NCI-H2196 (cell line): Measurements from ENCODE around the gene STARD10.
"Not testable (repeated sequence)": the region's sequence is repeated elsewhere in the genome, so short reads cannot be mapped to it uniquely, and the experiment has no call there.

ENCODE experiments used
- DNase-seq: peaks from one replicate; lab custom pipeline; 2025; ENCODE audit not compliant: unreplicated experiment; lab: John Stamatoyannopoulos, UW

Gene STARD10

GRCh38 chr11:72826191-72826941 is 32.5 kb upstream of the STARD10 start:
- no peak for DNase-seq

GRCh38 chr11:72825661-72826060 is 31.8 kb upstream of the STARD10 start:
- no peak for DNase-seq

- DNase-seq, result no peak
Measured at GRCh38 chr11:72824811-72825505, 31.1 kb upstream of the STARD10 start.

GRCh38 chr11:72824020-72824419 is 30.2 kb upstream of the STARD10 start:
- no peak for DNase-seq

GRCh38 chr11:72823105-72823804 is 29.4 kb upstream of the STARD10 start:
- no peak for DNase-seq

- peak; percentile 95 for DNase-seq
Measured at GRCh38 chr11:72821920-72822799, 28.3 kb upstream of the STARD10 start.

GRCh38 chr11:72821221-72821919 is 27.5 kb upstream of the STARD10 start:
- no peak for DNase-seq

GRCh38 chr11:72820439-72821139 is 26.7 kb upstream of the STARD10 start:
- no peak for DNase-seq

GRCh38 chr11:72818971-72819370 is 25.1 kb upstream of the STARD10 start:
- no peak for DNase-seq

GRCh38 chr11:72817966-72818365 is 24.1 kb upstream of the STARD10 start:
- no peak for DNase-seq

- no peak for DNase-seq
Measured at GRCh38 chr11:72816404-72816990, 22.6 kb upstream of the STARD10 start.

GRCh38 chr11:72815110-72815618 is 21.3 kb upstream of the STARD10 start:
- peak; percentile 62 for DNase-seq

GRCh38 chr11:72814286-72815109 is 20.7 kb upstream of the STARD10 start, which contains the start of gene ATG16L2:
TSS of gene ATG16L2 (plus strand) at chr11:72814411. CDS start at chr11:72814446, 35 bp downstream.
- peak; percentile 87 for DNase-seq

GRCh38 chr11:72813740-72814285 is 20.0 kb upstream of the STARD10 start:
- peak; percentile 85 for DNase-seq

GRCh38 chr11:72812967-72813739 is 19.3 kb upstream of the STARD10 start:
- DNase-seq, result peak; percentile 36

GRCh38 chr11:72812604-72812966 is 18.7 kb upstream of the STARD10 start:
- peak; percentile 26 for DNase-seq

GRCh38 chr11:72811686-72812085 is 17.8 kb upstream of the STARD10 start:
- DNase-seq, result not testable (repeated sequence)
